HL-60/S4 (cell line): ENCODE data around the gene SPATA31A7.
"Not testable (repeated sequence)": the region's sequence is repeated elsewhere in the genome, so short reads cannot be mapped to it uniquely, and the experiment has no call there.

Experiments used
- in situ Hi-C: fragments of 300-500 bp; cut with MboI; formaldehyde crosslinking; loops from 2 replicates; pipeline ENCODE4 v1.14.3; 2022; ENCODE audit warnings: low sequenced_read_pairs

SPATA31A7 gene

DNA sequence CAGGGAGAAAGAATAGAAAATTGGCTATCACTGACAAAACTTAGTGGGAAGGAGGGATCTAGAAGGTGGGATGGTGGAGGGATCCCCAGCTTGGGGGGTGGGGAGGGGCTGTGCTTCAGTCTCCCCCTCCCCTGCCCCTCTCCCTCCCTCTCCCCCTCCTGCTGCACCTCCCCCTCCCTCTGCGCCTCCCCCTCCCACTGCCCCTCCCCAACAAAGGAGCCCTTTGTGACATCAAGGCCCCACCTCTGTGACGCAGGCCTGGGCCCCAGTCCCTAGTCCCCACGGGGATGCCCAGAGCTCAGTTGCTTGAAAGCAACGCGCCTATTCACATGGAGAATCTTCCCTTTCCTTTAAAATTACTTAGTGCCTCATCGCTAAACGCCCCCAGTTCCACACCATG lies at the start of gene SPATA31A7:
Gene SPATA31A7, plus strand, starts transcription at position 301 of the 400 bp plus-strand sequence. Its CDS starts 29 bp downstream, at position 330.
- in situ Hi-C loops, result not testable (repeated sequence)

DNA sequence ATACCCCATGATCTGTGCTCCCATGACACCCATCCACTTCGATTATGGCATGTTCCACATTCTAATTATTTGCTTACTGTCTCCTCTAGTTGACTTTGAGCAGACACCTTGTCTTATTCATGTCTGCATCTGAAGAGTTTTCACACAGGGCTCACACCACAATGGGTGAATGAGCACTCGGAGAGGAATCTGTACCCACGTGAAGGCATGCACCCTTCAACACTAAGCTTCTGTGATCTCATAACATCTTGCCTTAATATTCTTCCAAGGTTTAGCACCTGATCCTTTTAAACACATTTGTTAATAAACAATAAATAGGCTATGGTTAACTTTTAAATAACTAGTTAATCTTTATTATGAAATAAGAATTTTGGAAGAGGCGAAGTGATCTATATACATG lies 36.6 kb downstream of the SPATA31A7 start:
- in situ Hi-C loops, result not testable (repeated sequence)
